H1 (cell line): ENCODE data around the gene COLQ.

Experiments
- CEBPB ChIP-seq: IDR thresholded peaks from 2 replicates; pipeline ENCODE4 v1.6.1; 2012; ENCODE audit warnings: low read depth, low read length
- CHD2 ChIP-seq: IDR thresholded peaks from 2 replicates; pipeline ENCODE4 v1.6.1; 2012; ENCODE audit warnings: low read length, improper control_type of control experiment
- CREB1 ChIP-seq: IDR thresholded peaks from 2 replicates; pipeline ENCODE4 v1.6.1; 2012; ENCODE audit warnings: inconsistent platforms
- CTCF ChIP-seq, 3 experiments: IDR thresholded peaks; 1 replicate in 2 of 3; 2 replicates in 1 of 3; pipeline versions ENCODE4 v1.5.1 to v1.6.1; 2011; ENCODE audit warnings: low read length in 3 of 3, mild to moderate bottlenecking in 3 of 3, inconsistent platforms in 2 of 3, low read depth in 1 of 3, moderate library complexity in 1 of 3; ENCODE audit not compliant: insufficient read depth in 1 of 3; ENCODE audit errors: control extremely low read depth in 1 of 3
- EGR1 ChIP-seq: IDR thresholded peaks from 2 replicates; pipeline ENCODE4 v1.6.1; 2011; ENCODE audit warnings: low read depth, low read length, borderline replicate concordance
- EP300 ChIP-seq, 2 experiments: IDR thresholded peaks; 1 replicate in 1 of 2; 2 replicates in 1 of 2; pipeline ENCODE4 v1.6.1; 2011 to 2012; ENCODE audit warnings: low read depth in 2 of 2, low read length in 2 of 2, mild to moderate bottlenecking in 2 of 2, borderline replicate concordance in 1 of 2, inconsistent platforms in 1 of 2, moderate library complexity in 1 of 2
- EZH2 ChIP-seq: fragments of 200-600 bp; sonication (generic); IDR thresholded peaks from 2 replicates; pipeline ENCODE4 v1.7.1; 2012; ENCODE audit warnings: low read depth, mild to moderate bottlenecking, moderate library complexity, low read length, inconsistent platforms; ENCODE audit not compliant: severe bottlenecking
- KDM1A ChIP-seq: fragments of 200-600, 300-600 bp; sonication (generic); IDR thresholded peaks from 2 replicates; pipeline ENCODE4 v1.7.1; 2016; ENCODE audit warnings: mild to moderate bottlenecking, low read length, borderline replicate concordance
- POLR2A ChIP-seq, 2 experiments: IDR thresholded peaks; 1 replicate in 1 of 2; 2 replicates in 1 of 2; pipeline ENCODE4 v1.6.1; 2011; ENCODE audit warnings: low read depth in 2 of 2, low read length in 2 of 2, mild to moderate bottlenecking in 2 of 2; ENCODE audit errors: control extremely low read depth in 1 of 2
- RBBP5 ChIP-seq: IDR thresholded peaks from 2 replicates; pipeline ENCODE4 v1.7.1; 2012; ENCODE audit warnings: low read depth, mild to moderate bottlenecking, inconsistent platforms, low read length, moderate library complexity, borderline replicate concordance
- RXRA ChIP-seq: IDR thresholded peaks from 2 replicates; pipeline ENCODE4 v1.6.1; 2011; ENCODE audit warnings: low read depth, mild to moderate bottlenecking, low read length, moderate library complexity; ENCODE audit not compliant: insufficient read depth
- SIN3A ChIP-seq, 2 experiments: IDR thresholded peaks in 1 of 2; conservative IDR thresholded peaks in 1 of 2; 2 replicates each; pipeline ENCODE4 v1.6.1; 2011 to 2012; ENCODE audit warnings: low read length in 2 of 2, improper control_type of control experiment in 1 of 2, low read depth in 1 of 2, mild to moderate bottlenecking in 1 of 2
- TBP ChIP-seq: IDR thresholded peaks from 2 replicates; pipeline ENCODE4 v1.6.1; 2011; ENCODE audit warnings: low read depth, low read length, improper control_type of control experiment

- TF ChIP-seq RXRA (no peak), CTCF (IDR thresholded peaks at IDR 0.05; ENCODE audit: control extremely low read depth in 1 of 3, insufficient read depth in 1 of 3, low read depth in 1 of 3, low read length in 3 of 3) (no peak), POLR2A (IDR thresholded peaks at IDR 0.05; ENCODE audit: control extremely low read depth in 1 of 2, low read depth in 2 of 2, low read length in 2 of 2) (no peak), EGR1 (no peak), TBP (no peak), SIN3A (conservative IDR thresholded peaks at IDR 0.05 in 1 of 2, IDR thresholded peaks at IDR 0.05 in 1 of 2; ENCODE audit: low read depth in 1 of 2, low read length in 2 of 2) (no peak), EZH2 (no peak), RBBP5 (no peak), EP300 (IDR thresholded peaks at IDR 0.05; ENCODE audit: borderline replicate concordance in 1 of 2, low read depth in 2 of 2, low read length in 2 of 2) (no peak), KDM1A (no peak), CREB1 (no peak), CHD2 (no peak), CEBPB (no peak)
These were observed 50.7 kb downstream of the COLQ start for GRCh38 chr3:15470849-15471248.
